ENCODE data around the gene TTLL6. TPM values are rescaled to one million over a fixed set of nuclear protein-coding genes. Genes with fewer than 3 reads are reported as not detected.
"Not testable (repeated sequence)": the region's sequence is repeated elsewhere in the genome, so short reads cannot be mapped to it uniquely, and the experiment has no call there.

The TTLL6 gene
- total RNA-seq, 2 experiments from 2014 or later: not detected

DNA sequence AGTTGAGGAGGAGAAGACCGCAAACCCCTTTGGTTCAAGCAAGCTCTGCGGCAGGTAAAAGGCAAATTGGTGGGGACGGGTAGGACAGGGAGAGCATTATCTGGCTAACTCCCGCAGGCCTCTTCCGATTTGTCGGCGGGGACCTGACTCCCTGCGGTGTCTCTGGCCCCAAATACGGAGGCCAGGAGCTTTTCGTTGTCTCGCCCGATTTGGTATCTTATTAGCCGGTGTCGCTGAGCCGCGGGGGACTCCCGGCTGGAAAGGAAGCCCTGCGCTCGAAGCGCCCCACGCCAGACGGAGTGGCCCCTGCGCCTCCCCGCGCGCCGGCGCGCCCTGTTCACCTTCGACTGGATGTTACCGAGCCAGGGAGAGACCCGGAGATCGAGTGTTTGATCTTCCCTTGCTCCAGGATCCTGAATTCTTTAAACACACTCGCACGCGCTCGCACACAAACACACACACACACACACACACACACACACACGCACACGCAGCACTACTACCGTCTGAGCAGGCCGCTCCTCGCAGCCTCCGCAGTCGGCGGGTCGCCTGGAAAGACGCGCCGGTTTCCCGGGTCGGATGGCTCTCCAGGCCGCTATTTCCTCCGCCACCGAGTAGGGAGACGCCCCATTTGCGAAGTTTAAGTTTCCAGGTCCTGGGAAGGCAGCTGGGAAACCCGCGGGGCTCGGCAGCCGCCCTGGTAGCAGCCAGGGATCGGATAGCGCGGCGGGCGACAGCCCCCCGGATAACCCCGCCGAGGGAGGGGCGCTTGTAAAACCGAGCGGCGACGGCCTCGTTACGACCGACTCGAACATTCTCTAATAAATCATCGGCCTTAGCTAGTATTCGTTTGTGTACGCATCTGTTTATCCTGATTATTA is 98.0 kb downstream of the TTLL6 start:
- H3K27me3 Mint-ChIP-seq (ENCODE audit: low read depth): peaks cover 70% of the 10 kb centered on the region
- ChIA-PET CTCF (interaction anchor here (1.2 to 1.9 kb wide), 5 partner anchors 30 to 160 kb away, joined by 3 to 8 read pairs (median 4); no protein-coding TSS in a partner anchor), POLR2A (no interaction called here)
- H3K36me3 Mint-ChIP-seq (ENCODE audit: low read depth): peaks cover 4% of the 10 kb centered on the region
- H3K4me1 Mint-ChIP-seq (ENCODE audit: low read depth): peaks cover 26% of the 10 kb centered on the region
- no peak for ATAC-seq
- peak overlapping the region; percentile 38 for H3K4me3 Mint-ChIP-seq
- H3K9me3 Mint-ChIP-seq (ENCODE audit: insufficient read depth): no peaks in the 10 kb centered on the region
- peak overlapping the region; percentile 52 for H3K27ac Mint-ChIP-seq
- DNase-seq: no peak

GRCh38 chr17:48718227-48718760 is 98.7 kb downstream of the TTLL6 start:
- no peak for DNase-seq
- no peak for ATAC-seq
- peak overlapping the region; percentile 1 for H3K4me3 Mint-ChIP-seq

GRCh38 chr17:48717367-48718226 is 99.4 kb downstream of the TTLL6 start:
- ChIA-PET POLR2A (no interaction called here), CTCF (interaction anchor here (0.6 to 2.7 kb wide), 8 partner anchors 10 to 161 kb away, joined by 3 to 16 read pairs (median 4); no protein-coding TSS in a partner anchor)
- Mint-ChIP-seq H3K9me3 (ENCODE audit: insufficient read depth) (no peaks in the 10 kb centered on the region), H3K4me1 (ENCODE audit: low read depth) (peaks cover 16% of the 10 kb centered on the region), H3K4me3 (no peak overlapping the region), H3K27me3 (ENCODE audit: low read depth) (peaks cover 58% of the 10 kb centered on the region), H3K36me3 (ENCODE audit: low read depth) (peaks cover 4% of the 10 kb centered on the region), H3K27ac (no peak overlapping the region)
- ATAC-seq (no peak), DNase-seq (no peak)

More at GRCh38 chr17:48718227-48718760, 98.7 kb downstream of the TTLL6 start:
- POLR2A ChIA-PET: no interaction called here
- Mint-ChIP-seq H3K27me3 (ENCODE audit: low read depth) (peaks cover 63% of the 10 kb centered on the region), H3K4me1 (ENCODE audit: low read depth) (peaks cover 20% of the 10 kb centered on the region), H3K27ac (peak overlapping the region; percentile 20), H3K36me3 (ENCODE audit: low read depth) (peaks cover 4% of the 10 kb centered on the region), H3K9me3 (ENCODE audit: insufficient read depth) (no peaks in the 10 kb centered on the region)
- CTCF ChIA-PET: interaction anchor here (1.0 to 2.7 kb wide), 6 partner anchors 9 to 161 kb away, joined by 3 to 16 read pairs (median 4); no protein-coding TSS in a partner anchor

GRCh38 chr17:48716549-48716948 is 100.5 kb downstream of the TTLL6 start:
- H3K27ac Mint-ChIP-seq; H3K36me3 Mint-ChIP-seq (ENCODE audit: low read depth); H3K4me3 Mint-ChIP-seq; ATAC-seq; H3K9me3 Mint-ChIP-seq (ENCODE audit: insufficient read depth); POLR2A ChIA-PET; DNase-seq: not testable (repeated sequence)
- CTCF ChIA-PET: interaction anchor here (0.9 to 2.7 kb wide), 5 partner anchors 21 to 162 kb away, joined by 3 to 16 read pairs (median 5); no protein-coding TSS in a partner anchor
- H3K27me3 Mint-ChIP-seq (ENCODE audit: low read depth): peaks cover 51% of the 10 kb centered on the region
- H3K4me1 Mint-ChIP-seq (ENCODE audit: low read depth): peaks cover 11% of the 10 kb centered on the region

GRCh38 chr17:48715496-48716399 is 101.3 kb downstream of the TTLL6 start:
- H3K9me3 Mint-ChIP-seq (ENCODE audit: insufficient read depth): no peaks in the 10 kb centered on the region
- ChIA-PET POLR2A (no interaction called here), CTCF (interaction anchor here (1.0 to 2.7 kb wide), 3 partner anchors 8 to 75 kb away, joined by 3 to 16 read pairs (median 7); partner anchors contain the start of gene PRAC2)
- no peak overlapping the region for H3K4me3 Mint-ChIP-seq
- DNase-seq (no peak), ATAC-seq (no peak)
- peaks cover 11% of the 10 kb centered on the region for H3K4me1 Mint-ChIP-seq (ENCODE audit: low read depth)
- no peak overlapping the region for H3K27ac Mint-ChIP-seq
- H3K27me3 Mint-ChIP-seq (ENCODE audit: low read depth): peaks cover 49% of the 10 kb centered on the region
- peaks cover 4% of the 10 kb centered on the region for H3K36me3 Mint-ChIP-seq (ENCODE audit: low read depth)

Small RNA genes lying within 50 kb of the gene (microRNA-seq; reads per million reads assigned to microRNA genes)
- not detected for gene MIR3185

Other genes starting within 250 kb of the TTLL6 start
- 1 to 10 TPM; 5.7 to 6.1 TPM for gene HOXB4, start 238.9 kb downstream of the TTLL6 start, total RNA-seq
- gene HOXB3, start 227.0 kb downstream of the TTLL6 start, total RNA-seq: 10 to 100 TPM in 1 of 2 experiments, 1 to 10 TPM in 1; 8.2 to 10.3 TPM
- gene HOXB5, start 223.4 kb downstream of the TTLL6 start, total RNA-seq: not detected
- not detected for gene HOXB6, start 212.2 kb downstream of the TTLL6 start, total RNA-seq
- gene HOXB7, start 206.2 kb downstream of the TTLL6 start, total RNA-seq: under 1 TPM; 0.87 to 0.91 TPM
- gene HOXB8, start 201.9 kb downstream of the TTLL6 start, total RNA-seq: not detected
- under 1 TPM; 0.37 to 0.65 TPM for gene HOXB9, start 190.9 kb downstream of the TTLL6 start, total RNA-seq
- gene PRAC1, start 94.7 kb downstream of the TTLL6 start, total RNA-seq: not detected
- not detected for gene PRAC2, start 94.0 kb downstream of the TTLL6 start, total RNA-seq
- gene HOXB13, start 88.5 kb downstream of the TTLL6 start, total RNA-seq: not detected
- gene CALCOCO2, start 13.8 kb upstream of the TTLL6 start, total RNA-seq: 100 to 1,000 TPM; 152 to 167 TPM
- 100 to 1,000 TPM in 1 of 2 experiments, 10 to 100 TPM in 1; 96.7 to 100 TPM for gene ATP5MC1, start 75.6 kb upstream of the TTLL6 start, total RNA-seq
- 10 to 100 TPM; 61.8 to 62.4 TPM for gene UBE2Z, start 91.2 kb upstream of the TTLL6 start, total RNA-seq
- 100 to 1,000 TPM; 124 to 125 TPM for gene SNF8, start 127.6 kb upstream of the TTLL6 start, total RNA-seq
- gene GIP, start 151.4 kb upstream of the TTLL6 start, total RNA-seq: not detected
- not detected for gene IGF2BP1, start 180.2 kb upstream of the TTLL6 start, total RNA-seq

Measured in activated CD8-positive, alpha-beta T cell treated with anti-CD3 and anti-CD28 coated beads, Interleukin-2, amount 10 ng/mL, durations not matched to agents 7 days and 5 days (primary cell).